ENCODE results near the gene GFOD1. TPM values are rescaled to one million over a fixed set of nuclear protein-coding genes. Genes with fewer than 3 reads are reported as not detected.
A peak's percentile ranks its signal among the peaks of the same experiment; 100 is the strongest.

Gene GFOD1
- total RNA-seq, 6 experiments from 2014 or later, result 2.3 to 4.7 (median 2.9) TPM

DNA sequence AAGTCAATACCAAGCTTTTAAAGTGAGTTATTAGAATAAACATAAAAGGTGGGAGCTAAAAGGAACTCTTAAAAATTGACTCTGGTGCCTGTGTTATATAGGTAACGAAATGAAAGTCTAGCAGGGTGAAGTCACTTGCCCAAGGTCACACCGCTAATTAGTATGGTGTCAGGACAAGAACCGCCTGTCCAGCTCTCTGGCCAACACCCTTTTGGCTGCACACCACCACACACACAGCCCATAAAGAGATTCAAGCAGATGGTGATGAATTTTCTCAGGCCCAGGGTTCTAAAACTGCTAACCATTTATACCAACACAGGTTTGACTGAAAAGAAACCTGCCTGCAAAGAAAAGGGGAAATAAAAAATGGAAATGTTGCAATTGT, 20.2 kb downstream of the GFOD1 start:
- Mint-ChIP-seq H3K27ac (no peak overlapping the region), H3K9me3 (no peaks in the 10 kb centered on the region), H3K27me3 (ENCODE audit: insufficient read depth) (no peaks in the 10 kb centered on the region), H3K4me1 (ENCODE audit: low read depth) (peaks cover 30% of the 10 kb centered on the region), H3K36me3 (ENCODE audit: low read depth) (peaks cover 8% of the 10 kb centered on the region; the same call in 1 of the 2 replicates), H3K4me3 (no peak overlapping the region)
- TF ChIP-seq, protein P1, sequence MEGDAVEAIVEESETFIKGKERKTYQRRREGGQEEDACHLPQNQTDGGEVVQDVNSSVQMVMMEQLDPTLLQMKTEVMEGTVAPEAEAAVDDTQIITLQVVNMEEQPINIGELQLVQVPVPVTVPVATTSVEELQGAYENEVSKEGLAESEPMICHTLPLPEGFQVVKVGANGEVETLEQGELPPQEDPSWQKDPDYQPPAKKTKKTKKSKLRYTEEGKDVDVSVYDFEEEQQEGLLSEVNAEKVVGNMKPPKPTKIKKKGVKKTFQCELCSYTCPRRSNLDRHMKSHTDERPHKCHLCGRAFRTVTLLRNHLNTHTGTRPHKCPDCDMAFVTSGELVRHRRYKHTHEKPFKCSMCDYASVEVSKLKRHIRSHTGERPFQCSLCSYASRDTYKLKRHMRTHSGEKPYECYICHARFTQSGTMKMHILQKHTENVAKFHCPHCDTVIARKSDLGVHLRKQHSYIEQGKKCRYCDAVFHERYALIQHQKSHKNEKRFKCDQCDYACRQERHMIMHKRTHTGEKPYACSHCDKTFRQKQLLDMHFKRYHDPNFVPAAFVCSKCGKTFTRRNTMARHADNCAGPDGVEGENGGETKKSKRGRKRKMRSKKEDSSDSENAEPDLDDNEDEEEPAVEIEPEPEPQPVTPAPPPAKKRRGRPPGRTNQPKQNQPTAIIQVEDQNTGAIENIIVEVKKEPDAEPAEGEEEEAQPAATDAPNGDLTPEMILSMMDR (IDR thresholded peaks at IDR 0.05), result no peak
- DNase-seq, result no peak

DNA sequence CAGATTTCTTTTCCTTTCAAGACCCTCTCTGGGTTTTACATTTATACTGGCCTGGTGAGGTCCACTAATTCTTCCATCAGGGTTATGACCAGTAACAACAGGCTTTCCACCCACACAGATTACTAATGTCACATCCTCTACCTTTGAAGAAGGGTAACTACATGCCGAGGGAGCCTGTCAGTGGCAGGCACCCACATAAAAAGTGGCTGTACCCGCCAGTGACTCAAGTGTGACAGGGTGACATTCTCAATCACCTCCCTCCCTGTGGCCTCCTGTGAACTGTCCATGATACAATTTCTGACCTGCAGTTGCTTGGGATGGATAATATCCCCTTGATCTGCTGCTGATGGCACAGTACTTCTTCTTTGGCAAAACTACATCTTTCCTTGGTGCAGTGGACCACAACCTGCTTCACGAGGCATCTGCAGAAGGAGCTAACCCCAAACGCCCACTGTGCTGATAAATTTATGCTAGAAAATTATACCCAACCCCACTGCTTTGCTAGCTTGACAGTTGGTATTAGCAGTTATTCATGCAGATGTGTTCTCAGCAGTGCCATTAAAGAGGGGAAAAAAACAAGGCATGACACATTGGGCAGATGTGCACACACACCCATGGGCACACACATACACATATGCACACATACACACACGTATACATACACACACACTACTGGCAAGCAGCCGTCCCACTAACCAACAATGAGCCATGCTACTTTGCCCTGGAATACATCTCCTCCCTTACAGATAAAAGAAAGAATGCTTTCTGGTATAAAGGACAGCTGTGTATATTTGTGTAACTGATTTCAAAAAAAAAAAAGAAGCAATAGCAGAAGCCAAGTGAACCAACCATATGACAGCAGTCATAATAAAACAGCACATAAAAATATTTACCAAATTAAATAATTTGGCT, 20.8 kb downstream of the GFOD1 start:
- no peaks in the 10 kb centered on the region for H3K27me3 Mint-ChIP-seq (ENCODE audit: insufficient read depth)
- no peaks in the 10 kb centered on the region for H3K9me3 Mint-ChIP-seq
- no peak overlapping the region for H3K4me3 Mint-ChIP-seq
- H3K27ac Mint-ChIP-seq, result no peak overlapping the region; the same call in 1 of the 2 replicates
- no peak for DNase-seq
- peaks cover 8% of the 10 kb centered on the region; the same call in 1 of the 2 replicates for H3K36me3 Mint-ChIP-seq (ENCODE audit: low read depth)
- TF ChIP-seq, protein P1 (IDR thresholded peaks at IDR 0.05), result no peak
- H3K4me1 Mint-ChIP-seq (ENCODE audit: low read depth), result peaks cover 36% of the 10 kb centered on the region

DNA sequence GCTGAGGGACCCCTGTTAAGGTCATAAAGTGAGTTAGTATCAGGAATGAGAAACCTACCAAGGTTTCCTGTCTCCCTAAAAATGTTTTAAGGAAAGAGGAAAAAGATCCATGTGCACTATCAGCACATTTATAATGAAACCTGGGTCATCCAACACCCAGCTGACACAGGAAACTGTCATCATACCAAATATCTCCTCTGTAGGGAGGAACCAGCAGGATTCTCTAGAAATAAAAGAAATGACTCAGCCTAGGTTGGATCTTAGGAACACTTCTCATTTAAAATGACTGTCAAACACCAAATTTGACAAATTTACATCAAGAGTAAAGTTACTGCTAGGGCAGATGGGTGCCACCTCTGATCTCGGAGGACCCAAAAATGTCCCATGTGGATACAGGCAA, 21.7 kb downstream of the GFOD1 start:
- H3K9me3 Mint-ChIP-seq, result no peaks in the 10 kb centered on the region
- H3K4me3 Mint-ChIP-seq, result no peak overlapping the region
- no peak overlapping the region; the same call in 1 of the 2 replicates for H3K27ac Mint-ChIP-seq
- TF ChIP-seq, protein P1 (IDR thresholded peaks at IDR 0.05), result no peak
- peaks cover 8% of the 10 kb centered on the region; the same call in 1 of the 2 replicates for H3K36me3 Mint-ChIP-seq (ENCODE audit: low read depth)
- no peaks in the 10 kb centered on the region for H3K27me3 Mint-ChIP-seq (ENCODE audit: insufficient read depth)
- DNase-seq, result peak; percentile 5
- peaks cover 36% of the 10 kb centered on the region for H3K4me1 Mint-ChIP-seq (ENCODE audit: low read depth)

DNA sequence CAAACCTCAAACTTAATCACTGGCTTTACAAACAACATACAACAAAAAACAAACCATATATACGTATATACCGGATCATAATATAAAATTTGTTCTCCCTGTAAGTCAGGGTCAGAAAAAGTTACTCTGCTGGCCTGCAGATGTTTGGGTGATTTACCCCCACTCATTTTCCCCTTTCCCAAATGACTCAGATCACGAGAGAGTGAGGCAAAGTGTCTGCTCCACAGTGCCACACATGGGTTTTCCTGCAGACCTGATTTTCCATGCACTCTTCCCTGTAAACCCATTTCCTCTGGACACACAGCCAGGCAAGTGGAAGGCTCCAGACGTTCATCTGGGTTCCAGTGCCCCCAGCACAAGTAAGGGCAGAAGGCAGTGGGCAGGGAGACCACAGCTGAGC, 23.5 kb downstream of the GFOD1 start:
- Mint-ChIP-seq H3K4me1 (ENCODE audit: low read depth) (peaks cover 36% of the 10 kb centered on the region), H3K36me3 (ENCODE audit: low read depth) (peaks cover 2% of the 10 kb centered on the region; the same call in 1 of the 2 replicates), H3K9me3 (no peaks in the 10 kb centered on the region), H3K4me3 (no peak overlapping the region), H3K27me3 (ENCODE audit: insufficient read depth) (no peaks in the 10 kb centered on the region), H3K27ac (no peak overlapping the region)
- TF ChIP-seq, protein P1 (IDR thresholded peaks at IDR 0.05), result no peak
- DNase-seq, result no peak

DNA sequence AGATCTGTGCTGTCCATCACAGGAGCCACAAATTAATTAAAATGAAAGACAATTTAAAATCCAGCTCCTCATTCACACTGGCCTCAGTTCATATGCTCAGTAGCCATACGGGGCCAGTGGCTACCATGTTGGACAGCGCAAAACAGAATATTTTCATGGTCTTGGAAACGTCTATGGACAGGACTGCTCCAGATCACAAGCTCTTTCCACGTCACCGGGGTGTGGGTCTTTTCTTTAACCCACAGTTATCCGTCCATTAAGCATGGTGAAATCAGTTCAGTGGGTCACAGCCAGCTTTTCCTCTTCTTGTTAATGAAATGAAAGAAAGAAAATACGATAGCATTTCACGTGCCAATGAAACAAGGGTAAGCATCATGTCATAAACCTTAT, 24.1 kb downstream of the GFOD1 start:
- Mint-ChIP-seq H3K36me3 (ENCODE audit: low read depth) (no peaks in the 10 kb centered on the region), H3K9me3 (no peaks in the 10 kb centered on the region), H3K27me3 (ENCODE audit: insufficient read depth) (no peaks in the 10 kb centered on the region), H3K4me1 (ENCODE audit: low read depth) (peaks cover 36% of the 10 kb centered on the region), H3K27ac (no peak overlapping the region), H3K4me3 (no peak overlapping the region)
- no peak for DNase-seq
- TF ChIP-seq, protein P1 (IDR thresholded peaks at IDR 0.05), result no peak
